Adrenal gland (tissue), 5 donors: Measurements from ENCODE around the gene RAD21L1.

Experiments
- POLR2A ChIP-seq, 2 donors: fragments of 450-650 bp; IDR thresholded peaks; one replicate each; pipeline ENCODE4 v1.6.1; 2017; ENCODE audit warnings: antibody characterized with exemption in 2 of 2, mild to moderate bottlenecking in 2 of 2, moderate library complexity in 1 of 2
- TF ChIP-seq, protein P1 (sequence below), 6 experiments: fragments of 450-650 bp in 4 of 6; fragments of 200-600 bp in 2 of 6; sonication (generic) in 1 of 6; IDR thresholded peaks; 1 replicate in 5 of 6; 2 replicates in 1 of 6; pipeline versions ENCODE4 v1.5.1 to v1.8.0; 2016 to 2021; ENCODE audit warnings: antibody characterized with exemption in 6 of 6, mild to moderate bottlenecking in 2 of 6, moderate library complexity in 1 of 6
- donor health status: DM: no; HTN: no; CAD: no.

- TF ChIP-seq, protein P1, sequence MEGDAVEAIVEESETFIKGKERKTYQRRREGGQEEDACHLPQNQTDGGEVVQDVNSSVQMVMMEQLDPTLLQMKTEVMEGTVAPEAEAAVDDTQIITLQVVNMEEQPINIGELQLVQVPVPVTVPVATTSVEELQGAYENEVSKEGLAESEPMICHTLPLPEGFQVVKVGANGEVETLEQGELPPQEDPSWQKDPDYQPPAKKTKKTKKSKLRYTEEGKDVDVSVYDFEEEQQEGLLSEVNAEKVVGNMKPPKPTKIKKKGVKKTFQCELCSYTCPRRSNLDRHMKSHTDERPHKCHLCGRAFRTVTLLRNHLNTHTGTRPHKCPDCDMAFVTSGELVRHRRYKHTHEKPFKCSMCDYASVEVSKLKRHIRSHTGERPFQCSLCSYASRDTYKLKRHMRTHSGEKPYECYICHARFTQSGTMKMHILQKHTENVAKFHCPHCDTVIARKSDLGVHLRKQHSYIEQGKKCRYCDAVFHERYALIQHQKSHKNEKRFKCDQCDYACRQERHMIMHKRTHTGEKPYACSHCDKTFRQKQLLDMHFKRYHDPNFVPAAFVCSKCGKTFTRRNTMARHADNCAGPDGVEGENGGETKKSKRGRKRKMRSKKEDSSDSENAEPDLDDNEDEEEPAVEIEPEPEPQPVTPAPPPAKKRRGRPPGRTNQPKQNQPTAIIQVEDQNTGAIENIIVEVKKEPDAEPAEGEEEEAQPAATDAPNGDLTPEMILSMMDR (IDR thresholded peaks at IDR 0.05): no peak
- TF ChIP-seq POLR2A (IDR thresholded peaks at IDR 0.05): no peak
Observed at GRCh38 chr20:1266167-1266973, 40.5 kb downstream of the RAD21L1 start, which contains the start of gene SNPH.
